GM21526 (cell line): Measurements from ENCODE around the gene SHISA3.
"Not testable (repeated sequence)": the region's sequence is repeated elsewhere in the genome, so short reads cannot be mapped to it uniquely, and the experiment has no call there.

Source experiments
- ATAC-seq: cut with Tn5 transposase; IDR thresholded peaks from one replicate; pipeline ENCODE4 v1.9.1; 2021; ENCODE audit warnings: moderate library complexity; ENCODE audit not compliant: unreplicated experiment, low FRiP score

Gene SHISA3

DNA sequence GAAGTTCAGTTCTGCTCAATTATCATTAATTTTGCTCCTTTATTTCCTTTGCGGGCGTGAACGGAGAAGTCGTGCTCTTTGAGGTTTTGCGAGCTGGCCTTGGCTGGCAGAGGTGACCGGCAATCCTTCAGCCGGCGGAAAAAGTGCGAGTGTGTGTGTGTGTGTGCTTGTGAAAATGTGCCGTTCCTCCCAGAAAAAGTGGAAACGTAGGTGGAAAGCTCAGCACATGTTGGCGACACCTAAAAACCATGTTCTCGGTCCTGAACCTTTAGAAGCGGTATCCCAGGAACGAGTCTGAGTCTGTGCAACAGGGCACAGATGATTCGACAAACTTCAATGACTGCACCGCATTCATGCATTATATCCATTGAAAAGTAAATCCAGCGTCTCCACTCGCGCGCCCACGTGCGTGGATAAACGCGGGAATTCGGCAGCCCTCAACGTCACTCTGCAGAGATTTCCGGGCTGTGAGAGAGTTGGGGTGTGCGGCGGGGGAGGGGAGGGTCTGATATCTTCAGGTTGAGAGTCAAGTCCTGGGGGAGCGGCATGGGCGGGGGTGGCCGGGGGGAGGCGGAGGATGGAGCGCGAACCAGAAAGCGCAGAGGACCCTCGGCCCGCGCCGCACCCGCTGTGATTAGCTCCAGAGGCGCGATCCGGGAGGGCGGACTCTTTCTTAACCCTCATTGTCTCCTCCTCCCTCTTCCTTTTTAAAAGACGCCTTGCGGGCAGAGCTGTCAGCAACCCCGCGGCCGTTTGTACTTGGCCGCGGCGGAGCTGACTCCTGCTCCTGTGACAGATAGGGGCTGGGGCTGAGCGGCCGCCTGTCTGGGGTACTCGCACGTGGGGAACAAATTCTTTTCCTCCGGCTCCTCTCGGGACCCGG is at the start of gene SHISA3:
Gene SHISA3 (plus strand): TSS at position 737 of the 883 bp plus-strand sequence. CDS start 569 bp downstream, outside the sequence.
- peak; percentile 52 for ATAC-seq

DNA sequence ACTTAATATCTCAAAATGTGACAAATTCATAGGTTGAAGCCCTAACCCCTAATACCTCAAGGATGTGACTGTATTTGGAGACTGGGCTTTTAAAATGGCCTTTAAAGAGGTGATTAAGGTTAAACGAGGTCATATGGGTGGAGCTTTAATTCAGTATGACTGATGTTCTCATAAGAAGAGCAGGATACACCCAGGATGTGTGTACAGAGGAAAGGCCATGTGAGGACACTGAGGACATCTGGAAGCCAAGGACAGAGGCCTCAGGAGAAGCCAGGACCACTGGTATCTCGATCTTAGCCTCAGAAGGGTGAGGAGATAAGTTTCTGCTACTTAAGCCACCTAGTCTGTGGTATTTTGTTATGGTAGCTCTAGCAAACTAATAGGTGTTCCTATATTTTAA is 49.0 kb upstream of the SHISA3 start:
- ATAC-seq, result no peak

DNA sequence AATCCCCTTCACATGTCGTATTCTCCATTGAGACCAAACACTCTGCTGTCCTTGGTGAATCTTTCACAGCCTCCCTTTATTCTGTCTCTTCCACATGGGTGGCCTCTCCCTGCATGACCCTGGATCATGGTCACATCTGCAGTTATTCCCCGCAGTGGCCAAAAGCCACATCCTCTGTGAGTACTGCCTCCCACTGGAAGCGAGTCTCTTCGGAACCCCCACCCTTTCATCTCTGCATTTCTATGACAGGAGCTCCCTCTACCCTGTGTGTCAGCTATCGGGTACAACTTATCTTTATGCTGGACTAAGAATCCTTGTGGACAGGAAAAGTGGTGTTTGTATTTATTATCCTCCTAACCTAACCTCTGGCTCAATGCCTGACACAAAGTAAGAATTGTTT is 48.6 kb upstream of the SHISA3 start:
- ATAC-seq, result no peak

DNA sequence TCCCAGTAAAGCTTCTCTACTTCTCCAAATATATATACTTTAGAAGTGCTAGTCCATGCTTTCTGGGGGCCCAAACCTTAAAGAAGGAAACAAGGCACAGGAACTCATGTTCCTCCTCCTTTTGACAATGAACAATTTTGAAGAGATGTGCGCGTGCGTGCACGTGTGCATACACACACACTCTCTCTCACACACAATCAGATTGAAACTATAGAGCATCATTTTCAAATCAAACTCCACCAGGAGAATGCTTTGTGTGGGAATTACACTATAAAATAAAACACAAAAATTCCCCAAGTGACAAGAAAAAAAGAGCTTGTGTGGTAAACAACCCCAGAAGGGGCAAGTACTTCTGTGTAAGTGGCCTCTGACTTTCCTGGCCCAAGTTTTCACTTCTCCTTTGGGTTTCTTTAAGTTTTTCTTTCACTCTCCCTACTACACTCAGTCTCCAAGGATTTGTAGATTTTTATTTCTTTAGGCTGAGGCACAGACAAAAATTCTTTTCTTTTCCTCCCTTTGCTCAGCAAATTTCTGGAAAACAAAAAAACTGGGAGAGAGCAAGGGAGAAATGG is 46.6 kb upstream of the SHISA3 start:
- ATAC-seq, result no peak

DNA sequence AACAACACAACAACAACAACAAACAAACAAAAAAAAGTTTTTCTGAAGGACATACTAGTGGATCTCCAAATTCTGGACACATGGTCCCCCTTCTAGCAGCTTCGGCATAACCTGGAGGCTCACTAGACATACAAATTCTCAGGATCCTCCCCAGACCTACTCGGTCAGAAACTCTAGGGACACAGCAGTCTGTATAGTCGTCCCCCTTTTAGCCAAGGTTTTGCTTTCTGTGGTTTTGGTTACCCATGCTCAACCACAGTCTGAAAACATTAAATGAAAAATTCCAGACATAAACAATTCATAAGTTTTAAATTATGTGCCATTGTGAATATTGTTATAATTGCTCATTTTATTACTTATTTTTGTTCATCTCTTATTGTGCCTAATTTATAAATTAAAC is 45.2 kb upstream of the SHISA3 start:
- no peak for ATAC-seq

DNA sequence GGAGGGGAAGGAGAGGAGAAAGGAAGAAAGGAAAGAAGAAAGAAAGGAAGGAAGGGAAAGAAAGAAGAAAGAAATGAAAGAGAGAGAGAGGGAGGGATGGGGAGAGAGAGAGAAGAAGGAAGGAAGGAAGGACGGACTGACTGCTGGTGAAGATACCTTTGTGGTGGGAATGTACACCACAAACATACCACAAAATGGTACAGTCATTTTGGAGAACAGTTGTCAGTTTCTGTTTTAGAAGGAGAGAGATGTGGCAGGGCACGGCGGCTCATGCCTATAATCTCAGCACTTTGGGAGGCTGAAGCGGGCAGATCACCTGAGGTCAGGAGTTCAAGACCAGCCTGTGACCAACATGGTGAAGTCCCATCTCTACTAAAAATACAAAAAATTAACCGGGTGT is 40.0 kb upstream of the SHISA3 start:
- no peak for ATAC-seq

DNA sequence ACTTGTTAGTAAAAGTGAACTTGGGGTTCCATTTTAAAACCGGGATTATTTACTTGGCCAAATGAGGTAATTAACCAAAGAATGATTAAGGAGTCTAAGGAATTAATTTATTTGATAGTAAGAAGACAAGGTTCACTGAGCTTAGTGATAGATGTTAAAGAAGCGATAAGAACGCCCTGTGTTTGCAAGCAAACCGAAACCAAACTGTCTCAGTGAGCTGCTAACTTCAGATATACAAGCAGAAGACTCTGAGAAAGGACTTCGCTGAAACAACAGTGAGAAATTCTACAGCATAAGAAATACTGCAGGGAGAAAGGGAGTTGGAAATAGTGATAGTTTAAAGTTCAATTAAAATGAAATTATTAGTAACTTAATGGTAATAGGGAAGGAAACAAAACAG is 37.6 kb upstream of the SHISA3 start:
- no peak for ATAC-seq

DNA sequence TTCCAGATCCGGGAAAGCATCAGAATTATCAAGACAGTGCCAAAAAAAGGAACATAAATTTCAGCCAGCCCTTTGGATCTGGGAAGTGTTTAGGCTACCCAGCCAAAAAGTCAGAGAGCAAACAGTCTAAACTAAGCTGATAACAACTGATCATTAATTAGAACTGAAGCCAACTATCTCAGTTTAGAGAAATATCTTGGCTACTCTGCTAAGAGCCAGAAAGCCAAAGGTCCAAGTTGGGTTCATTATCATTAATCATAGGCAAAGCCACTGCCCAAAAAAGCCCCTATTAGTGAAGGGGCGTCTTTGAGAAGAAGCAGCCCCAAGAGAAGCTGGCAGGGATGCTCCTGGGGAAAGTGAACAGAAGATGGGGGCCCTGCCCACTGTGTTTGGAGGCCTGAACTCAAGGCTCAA is 37.0 kb upstream of the SHISA3 start:
- ATAC-seq, result no peak

DNA sequence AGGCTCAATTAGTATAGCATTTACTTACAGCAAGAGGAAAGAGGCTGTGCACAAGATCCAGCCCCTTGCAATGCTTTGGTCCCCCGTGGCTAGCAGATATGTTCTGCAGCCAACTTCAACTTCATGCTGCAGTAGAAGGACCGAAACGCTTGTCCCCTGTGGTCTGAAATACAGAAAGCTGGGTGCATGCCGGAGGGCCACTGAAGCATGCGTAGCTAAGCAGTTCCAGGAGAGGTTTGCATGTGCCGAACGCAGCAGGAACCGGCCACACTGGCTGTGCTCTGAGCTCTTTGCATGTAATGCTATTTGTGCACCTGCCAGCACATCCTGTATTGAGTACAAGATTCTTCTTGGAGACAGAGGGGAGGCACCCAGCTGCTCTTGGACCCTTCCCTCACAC is 35.8 kb upstream of the SHISA3 start:
- no peak for ATAC-seq

DNA sequence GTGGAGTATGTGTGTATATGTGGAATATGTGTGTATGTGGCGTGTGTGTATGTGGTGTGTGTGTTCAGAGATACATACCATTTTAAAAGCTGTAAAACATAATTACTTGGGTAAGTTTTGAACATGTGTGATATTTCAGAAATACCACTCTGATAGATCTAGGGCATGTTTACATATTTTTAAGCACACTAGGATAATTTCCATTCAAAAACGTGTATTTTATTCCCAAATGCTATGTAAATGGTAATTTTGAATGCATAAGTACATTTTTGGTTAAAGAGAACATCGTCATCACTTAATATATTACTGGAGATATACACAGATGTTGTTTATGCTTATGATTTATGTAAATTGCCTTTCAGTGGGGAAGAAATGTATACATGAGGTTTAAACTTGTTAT is 34.7 kb upstream of the SHISA3 start:
- ATAC-seq, result no peak

DNA sequence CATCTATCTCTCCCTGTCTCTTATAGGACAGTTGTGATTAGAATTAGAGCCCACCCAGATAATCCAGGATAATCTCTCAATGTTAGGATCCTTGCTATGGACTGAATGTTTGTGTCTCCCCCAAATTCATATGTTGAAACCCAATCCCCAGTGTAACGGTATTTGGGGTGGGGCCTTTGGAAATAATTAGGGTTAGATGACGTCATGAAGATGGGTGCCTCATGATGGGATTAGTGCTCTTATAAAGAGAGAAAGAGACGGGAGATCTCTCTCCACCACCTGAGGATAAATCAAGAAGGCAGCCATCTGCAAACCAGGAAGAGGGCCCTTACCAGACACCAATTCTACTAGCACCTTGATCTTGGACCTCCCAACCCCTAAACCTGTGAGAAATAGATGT is 33.7 kb upstream of the SHISA3 start:
- ATAC-seq, result no peak

DNA sequence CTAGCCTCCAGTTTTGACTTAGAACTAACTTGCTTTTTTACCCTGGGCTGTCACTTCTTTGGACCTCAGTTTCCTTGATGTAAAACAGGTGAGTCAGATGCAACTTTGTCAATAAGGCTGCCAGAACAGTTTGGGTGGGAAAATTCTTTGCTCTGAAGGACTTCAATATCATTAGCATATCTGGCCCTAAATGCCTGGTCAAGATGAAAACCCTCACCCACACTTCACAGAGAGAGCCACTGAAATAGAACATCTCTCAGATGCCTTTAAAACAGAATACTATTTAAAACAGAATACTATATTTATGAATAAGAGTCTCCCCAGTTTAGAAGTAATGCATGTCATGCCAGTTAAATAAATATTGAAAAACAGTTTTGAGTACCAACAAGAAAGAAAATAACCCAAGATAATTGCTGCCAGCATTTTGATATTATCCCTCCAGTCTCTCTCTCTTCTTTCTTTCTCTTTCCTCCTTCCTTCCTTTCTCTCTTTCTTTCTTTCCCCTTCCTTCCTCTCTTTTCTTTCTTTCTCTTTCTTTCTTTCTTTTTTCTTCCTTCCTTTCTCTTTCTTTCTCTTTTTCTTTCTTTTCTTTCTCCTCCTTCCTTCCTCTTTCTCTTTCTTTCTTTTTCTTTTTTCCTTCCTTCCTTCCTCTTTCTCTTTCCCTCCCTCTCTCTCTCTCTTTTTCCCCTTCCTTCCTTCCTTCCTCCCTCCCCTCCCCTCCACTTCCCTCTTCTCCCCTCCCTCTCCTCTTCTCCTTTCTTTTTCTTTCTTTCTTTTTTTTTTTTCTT is 32.8 kb upstream of the SHISA3 start:
- ATAC-seq, result no peak

DNA sequence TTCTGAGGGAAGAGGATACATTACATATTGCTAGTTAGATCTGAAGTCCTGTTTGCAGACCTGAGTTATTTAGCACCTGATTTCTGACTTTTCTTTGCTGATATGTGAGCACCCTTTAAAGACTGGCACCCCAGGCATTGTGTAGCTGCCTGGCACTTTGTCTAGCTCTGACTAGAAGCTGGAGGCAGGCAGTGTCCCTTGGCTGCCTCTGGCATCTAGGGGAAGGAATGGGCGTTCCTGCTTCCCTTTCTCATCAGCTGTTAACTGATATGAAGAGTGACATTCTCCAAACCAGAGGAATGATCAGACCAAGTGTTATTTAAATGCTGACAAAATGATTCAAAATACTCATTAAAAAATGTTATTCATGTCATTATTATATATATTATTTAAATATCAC is 30.3 kb upstream of the SHISA3 start:
- no peak for ATAC-seq

DNA sequence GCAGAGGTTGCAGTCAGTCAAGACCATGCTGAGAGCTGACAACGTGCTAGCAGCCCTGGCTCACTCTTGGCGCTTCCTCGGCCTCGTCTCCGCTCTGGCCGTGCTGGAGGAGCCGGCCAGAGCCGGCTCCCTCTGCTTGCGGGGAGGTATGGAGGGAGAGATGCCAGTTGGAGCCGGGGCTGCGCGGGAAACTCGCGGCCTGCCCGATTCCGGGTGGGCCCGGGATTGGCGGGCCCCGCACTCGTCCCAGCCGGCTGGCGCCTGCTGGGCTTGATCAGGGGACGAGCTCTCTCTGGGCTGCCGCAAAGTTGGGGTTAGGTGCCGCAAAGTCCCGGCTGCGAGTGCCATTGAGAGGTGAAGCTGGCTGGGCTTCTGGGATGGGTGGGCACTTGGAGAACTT is 27.8 kb upstream of the SHISA3 start:
- no peak for ATAC-seq

DNA sequence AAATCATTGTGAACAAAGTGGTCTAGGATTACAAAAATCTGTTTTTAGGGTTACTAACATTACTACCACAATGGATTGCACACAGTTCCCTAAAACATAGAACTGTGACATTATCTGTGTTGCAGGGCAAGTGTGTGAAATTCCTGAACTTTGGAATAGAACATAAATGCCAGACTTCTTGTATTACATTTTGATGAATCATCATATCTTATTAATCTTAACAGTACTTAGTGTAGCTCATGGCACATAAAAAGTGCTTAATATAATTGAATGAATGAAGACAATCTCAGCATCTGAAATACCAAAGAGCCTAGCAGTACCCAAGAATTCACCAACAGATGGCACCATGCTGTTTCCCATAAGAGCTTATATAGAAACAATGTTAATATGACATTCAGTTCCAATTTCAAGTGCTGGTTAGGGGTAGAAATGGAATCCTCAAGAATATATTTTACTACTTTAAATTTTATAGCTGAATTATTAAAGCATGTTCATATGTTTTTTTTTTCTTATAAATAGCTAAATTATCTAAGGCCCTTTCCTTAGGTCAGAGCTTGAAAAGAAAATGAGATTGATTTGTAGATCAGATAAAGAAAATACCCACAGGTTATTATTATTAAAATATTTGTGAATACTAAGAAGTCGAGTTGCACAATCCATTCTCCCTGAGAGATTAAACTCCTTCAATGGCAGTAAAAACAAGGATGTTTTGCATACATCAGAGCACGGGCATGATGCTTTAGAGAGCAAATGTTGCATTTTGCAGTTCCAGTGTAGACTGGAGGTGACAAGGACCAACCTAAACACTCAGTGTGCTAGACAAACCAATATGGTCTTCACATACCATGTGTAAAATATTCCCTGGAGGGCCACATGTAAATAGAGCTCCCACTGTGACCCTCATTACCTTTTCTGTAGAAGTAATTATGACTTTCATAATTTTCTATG is 25.7 kb upstream of the SHISA3 start:
- ATAC-seq, result peak; percentile 68

DNA sequence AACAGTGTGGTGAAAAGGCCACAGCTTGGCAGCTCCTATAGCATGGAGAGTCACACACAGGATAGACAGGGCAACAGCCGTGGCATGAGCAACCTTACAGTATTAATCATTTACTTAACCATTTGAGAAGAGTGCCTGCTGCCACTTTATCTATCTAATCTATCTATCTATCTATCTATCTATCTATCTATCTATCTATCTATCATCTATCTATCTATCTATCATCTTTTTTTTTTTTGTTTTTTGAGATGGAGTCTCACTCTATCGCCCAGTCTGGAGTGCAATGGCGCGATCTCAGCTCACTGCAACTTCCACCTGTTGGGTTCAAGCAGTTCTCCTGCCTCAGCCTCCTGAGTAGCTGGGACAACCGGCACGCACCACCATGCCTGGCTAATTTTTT is 25.0 kb upstream of the SHISA3 start:
- not testable (repeated sequence) for ATAC-seq

DNA sequence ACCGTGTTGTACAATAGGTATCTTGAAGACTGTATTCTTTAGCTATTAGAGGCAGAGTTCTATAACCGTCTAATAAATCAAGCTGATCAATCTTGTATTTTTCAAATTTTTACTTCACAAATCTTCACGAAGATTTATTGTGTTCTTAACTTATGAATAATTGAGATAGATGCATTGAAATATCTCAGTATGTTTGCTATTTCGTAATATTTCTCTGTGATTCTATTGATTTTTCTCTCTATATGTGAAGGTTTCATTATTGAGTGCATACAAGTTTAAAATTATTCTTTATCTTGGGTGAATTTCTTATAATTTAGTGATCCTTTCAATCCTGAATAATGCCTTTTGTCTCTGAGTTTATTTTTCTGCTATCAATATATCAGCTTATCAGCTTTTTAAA is 19.8 kb upstream of the SHISA3 start:
- no peak for ATAC-seq

DNA sequence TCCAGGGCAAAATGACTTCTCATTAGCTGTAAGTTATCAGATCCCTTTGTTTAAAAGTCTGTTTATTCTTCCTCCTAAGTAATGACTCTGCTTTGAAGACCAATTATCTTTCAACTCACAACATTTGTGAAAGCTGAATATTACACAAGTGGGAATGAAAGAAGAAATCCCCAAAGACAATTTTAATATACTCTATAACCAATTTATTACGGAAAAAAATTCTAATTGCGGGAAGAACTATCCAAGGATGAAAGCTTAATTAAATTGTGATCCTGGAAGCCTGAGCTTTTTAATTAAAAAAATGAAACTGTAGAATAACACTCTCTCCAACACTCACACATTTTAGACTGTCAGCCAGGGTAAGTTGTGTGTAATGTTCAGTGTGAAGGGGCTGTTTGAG is 15.6 kb upstream of the SHISA3 start:
- ATAC-seq, result no peak

DNA sequence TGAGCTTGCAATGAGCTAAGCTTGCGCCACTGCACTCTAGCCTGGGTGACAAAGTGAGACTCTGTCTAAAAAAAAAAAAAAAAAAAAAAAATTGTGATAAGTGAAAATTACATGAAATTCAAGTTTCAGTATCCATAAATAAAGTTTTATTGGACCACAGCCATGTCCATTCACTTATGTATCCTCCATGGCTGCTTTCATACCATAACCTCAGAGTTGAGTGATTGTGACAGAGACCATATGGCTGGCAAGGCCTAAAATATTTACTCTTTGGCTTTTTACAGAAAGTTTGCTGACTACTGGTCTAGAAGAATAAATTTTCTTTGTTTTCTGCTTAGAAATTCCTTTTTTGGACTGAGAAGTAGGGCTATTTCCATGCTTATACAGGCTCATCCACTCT is 11.8 kb upstream of the SHISA3 start:
- ATAC-seq, result no peak

DNA sequence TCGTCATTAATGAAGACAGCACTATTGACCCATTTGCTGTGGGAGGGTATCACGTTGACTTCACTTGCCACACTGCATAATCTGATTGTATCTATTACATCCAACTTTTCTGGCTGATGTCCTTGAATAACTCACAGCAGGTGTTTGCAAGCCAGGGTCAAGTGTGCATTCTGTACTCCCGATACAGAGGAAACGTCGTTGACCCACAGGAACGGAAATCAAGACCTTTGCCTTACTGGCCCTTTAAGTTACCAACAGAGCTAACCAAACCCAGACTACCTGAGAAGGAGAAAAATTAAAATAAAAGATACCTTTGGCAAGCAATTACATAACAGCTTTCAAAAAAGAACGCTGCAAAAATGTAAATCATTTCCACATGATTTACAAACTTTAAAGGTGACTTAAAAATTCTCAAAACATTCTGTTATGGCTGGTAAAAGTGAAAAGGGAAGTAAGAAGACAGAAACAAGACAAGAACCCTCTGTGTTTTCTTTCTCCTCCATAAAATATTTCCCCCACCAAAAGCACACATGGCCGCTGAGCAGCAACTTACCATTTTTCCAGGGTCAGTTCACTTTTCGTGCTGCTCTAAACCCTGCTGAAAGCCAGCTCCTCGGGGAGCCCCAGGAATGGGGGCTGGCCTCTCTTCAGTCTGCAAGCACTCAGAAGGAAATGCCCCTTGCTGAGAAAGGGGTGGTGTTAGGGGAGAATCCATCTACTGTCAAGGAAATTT is 6.5 kb upstream of the SHISA3 start:
- ATAC-seq, result no peak
